ENCODE data around the gene TAS2R14. TPM values are rescaled to one million over a fixed set of nuclear protein-coding genes. Genes with fewer than 3 reads are reported as not detected.

TAS2R14 gene
- total and polyA plus RNA-seq, 2 of the 13 experiments (the other 11 are each of a cell fraction or from before 2014, with no cell fraction given): 1.1 to 2.3 TPM

- ATAC-seq (no peak), FAIRE-seq (no peak), DNase-seq (ENCODE audit: low spot score) (no peak)
- BruUV-seq (replicated peaks): no TSS peak
- Histone ChIP-seq H3K36me3 (replicated peaks in 1 of 2; ENCODE audit: control insufficient read depth in 1 of 2, insufficient read depth in 2 of 2, low read length in 2 of 2) (peaks cover 0 to under 1% of the 10 kb centered on the region in 2 experiments; a peak in 1 of 5 replicates), H3K79me2 (ENCODE audit: insufficient read depth, low read length) (no peaks in the 10 kb centered on the region), H2AFZ (ENCODE audit: low read length) (no peak overlapping the region), H3K27ac (ENCODE audit: extremely low read length, insufficient read depth, low read length) (no peak overlapping the region), H3K9me3 (ENCODE audit: low read length) (no peaks in the 10 kb centered on the region), H4K20me1 (ENCODE audit: insufficient read depth, low read length) (no peaks in the 10 kb centered on the region), H3K27me3 (ENCODE audit: control insufficient read depth in 1 of 2, insufficient read depth in 2 of 2, low read length in 2 of 2) (no peaks in the 10 kb centered on the region), H3K4me3 (replicated peaks in 1 of 3; ENCODE audit: insufficient read depth in 1 of 3, low read depth in 2 of 3, low read length in 3 of 3) (no peak overlapping the region), H3K4me2 (ENCODE audit: low read depth, low read length) (no peak overlapping the region), H3K4me1 (ENCODE audit: insufficient read depth, low read length) (peaks cover 68% of the 10 kb centered on the region), H3K9ac (ENCODE audit: insufficient read depth, low read depth, low read length) (no peak overlapping the region)
- TF ChIP-seq PHF21A (CRISPR knock-in tag; IDR thresholded peaks at IDR 0.05) (no peak), ZNF616 (CRISPR knock-in tag; IDR thresholded peaks at IDR 0.05; ENCODE audit: low read depth) (no peak), ZUFSP (CRISPR knock-in tag; IDR thresholded peaks at IDR 0.05; ENCODE audit: borderline replicate concordance) (no peak), ATF7 (IDR thresholded peaks at IDR 0.05) (peak; percentile 89), ATF7 (CRISPR knock-in tag; IDR thresholded peaks at IDR 0.05) (no peak)
- ChIA-PET CTCF (ENCODE audit: low intra/inter-chr PET ratio, low total read pairs) (no interaction called here), POLR2A (no interaction called here)
- in situ Hi-C loops (cut with HindIII; ENCODE audit: extremely low pct_ligation_motif_present, low pct_unique_long_range_greater_than_20kb) (no loop called here), intact Hi-C loops (cut with micrococcal nuclease; ENCODE audit: unreplicated experiment) (no loop called here)
Measured at GRCh38 chr12:10889226-10889625, 49.8 kb downstream of the TAS2R14 start.

Other genes with a start within 250 kb of the TAS2R14 start
- 62.6 and 77.5 TPM in 2 replicates for gene YBX3, start 215.9 kb downstream of the TAS2R14 start, total RNA-seq (2016; rRNA removed; fragmentation: Illumina TruSeq; extraction: Trizol)
- 99.6 and 107 TPM in 2 replicates for gene YBX3, start 215.9 kb downstream of the TAS2R14 start, polyA plus RNA-seq (2011; rRNA removed)
- gene TAS2R7, start 136.6 kb downstream of the TAS2R14 start, total RNA-seq (2016; rRNA removed; fragmentation: Illumina TruSeq; extraction: Trizol): not detected in 2 replicates
- gene TAS2R7, start 136.6 kb downstream of the TAS2R14 start, polyA plus RNA-seq (2011; rRNA removed): not detected in 2 replicates
- gene TAS2R8, start 132.0 kb downstream of the TAS2R14 start, total RNA-seq (2016; rRNA removed; fragmentation: Illumina TruSeq; extraction: Trizol): 0.09 TPM in 1 of 2 replicates, not detected in the other
- not detected in 2 replicates for gene TAS2R8, start 132.0 kb downstream of the TAS2R14 start, polyA plus RNA-seq (2011; rRNA removed)
- 0.11 TPM in 1 of 2 replicates, not detected in the other for gene TAS2R9, start 129.1 kb downstream of the TAS2R14 start, total RNA-seq (2016; rRNA removed; fragmentation: Illumina TruSeq; extraction: Trizol)
- gene TAS2R9, start 129.1 kb downstream of the TAS2R14 start, polyA plus RNA-seq (2011; rRNA removed): not detected in 2 replicates
- gene TAS2R10, start 112.9 kb downstream of the TAS2R14 start, total RNA-seq (2016; rRNA removed; fragmentation: Illumina TruSeq; extraction: Trizol): 1.00 TPM in 1 of 2 replicates, not detected in the other
- gene TAS2R10, start 112.9 kb downstream of the TAS2R14 start, polyA plus RNA-seq (2011; rRNA removed): 0.98 and 1.1 TPM in 2 replicates
- gene PRR4, start 89.8 kb downstream of the TAS2R14 start, total RNA-seq (2016; rRNA removed; fragmentation: Illumina TruSeq; extraction: Trizol): 1.2 and 2.3 TPM in 2 replicates
- gene PRR4, start 89.8 kb downstream of the TAS2R14 start, polyA plus RNA-seq (2011; rRNA removed): 5.4 and 6.0 TPM in 2 replicates
- 5.5 and 18.8 TPM in 2 replicates for gene PRH1, start 55.0 kb downstream of the TAS2R14 start, total RNA-seq (2016; rRNA removed; fragmentation: Illumina TruSeq; extraction: Trizol)
- 5.3 and 6.4 TPM in 2 replicates for gene PRH1, start 55.0 kb downstream of the TAS2R14 start, polyA plus RNA-seq (2011; rRNA removed)
- 0.46 and 1.3 TPM in 2 replicates for gene TAS2R13, start 29.7 kb downstream of the TAS2R14 start, total RNA-seq (2016; rRNA removed; fragmentation: Illumina TruSeq; extraction: Trizol)
- 0.27 and 0.33 TPM in 2 replicates for gene TAS2R13, start 29.7 kb downstream of the TAS2R14 start, polyA plus RNA-seq (2011; rRNA removed)
- 0.24 TPM in 1 of 2 replicates, not detected in the other for gene PRH2, start 10.0 kb downstream of the TAS2R14 start, total RNA-seq (2016; rRNA removed; fragmentation: Illumina TruSeq; extraction: Trizol)
- 0.48 and 1.3 TPM in 2 replicates for gene PRH2, start 10.0 kb downstream of the TAS2R14 start, polyA plus RNA-seq (2011; rRNA removed)
- gene TAS2R50, start 47.6 kb upstream of the TAS2R14 start, total RNA-seq (2016; rRNA removed; fragmentation: Illumina TruSeq; extraction: Trizol): 0.28 and 2.2 TPM in 2 replicates
- 0.17 and 0.46 TPM in 2 replicates for gene TAS2R50, start 47.6 kb upstream of the TAS2R14 start, polyA plus RNA-seq (2011; rRNA removed)
- 0.48 and 2.9 TPM in 2 replicates for gene TAS2R20, start 59.0 kb upstream of the TAS2R14 start, total RNA-seq (2016; rRNA removed; fragmentation: Illumina TruSeq; extraction: Trizol)
- gene TAS2R20, start 59.0 kb upstream of the TAS2R14 start, polyA plus RNA-seq (2011; rRNA removed): 0.54 and 0.57 TPM in 2 replicates
- 0.88 and 5.3 TPM in 2 replicates for gene TAS2R19, start 83.4 kb upstream of the TAS2R14 start, total RNA-seq (2016; rRNA removed; fragmentation: Illumina TruSeq; extraction: Trizol)
- 0.30 and 0.62 TPM in 2 replicates for gene TAS2R19, start 83.4 kb upstream of the TAS2R14 start, polyA plus RNA-seq (2011; rRNA removed)
- 1.0 and 6.5 TPM in 2 replicates for gene TAS2R31, start 92.1 kb upstream of the TAS2R14 start, total RNA-seq (2016; rRNA removed; fragmentation: Illumina TruSeq; extraction: Trizol)
- 0.60 and 0.96 TPM in 2 replicates for gene TAS2R31, start 92.1 kb upstream of the TAS2R14 start, polyA plus RNA-seq (2011; rRNA removed)
- 0.22 and 3.5 TPM in 2 replicates for gene TAS2R46, start 123.0 kb upstream of the TAS2R14 start, total RNA-seq (2016; rRNA removed; fragmentation: Illumina TruSeq; extraction: Trizol)
- gene TAS2R46, start 123.0 kb upstream of the TAS2R14 start, polyA plus RNA-seq (2011; rRNA removed): 0.16 and 0.22 TPM in 2 replicates
- gene TAS2R43, start 153.1 kb upstream of the TAS2R14 start, total RNA-seq (2016; rRNA removed; fragmentation: Illumina TruSeq; extraction: Trizol): 1.7 TPM in 1 of 2 replicates, not detected in the other
- 0.15 TPM in 1 of 2 replicates, not detected in the other for gene TAS2R43, start 153.1 kb upstream of the TAS2R14 start, polyA plus RNA-seq (2011; rRNA removed)
- 0.72 and 5.2 TPM in 2 replicates for gene TAS2R30, start 195.4 kb upstream of the TAS2R14 start, total RNA-seq (2016; rRNA removed; fragmentation: Illumina TruSeq; extraction: Trizol)
- gene TAS2R30, start 195.4 kb upstream of the TAS2R14 start, polyA plus RNA-seq (2011; rRNA removed): 0.29 and 0.42 TPM in 2 replicates
- gene SMIM10L1, start 231.9 kb upstream of the TAS2R14 start, total RNA-seq (2016; rRNA removed; fragmentation: Illumina TruSeq; extraction: Trizol): 11.8 and 12.5 TPM in 2 replicates
- 3.7 and 4.2 TPM in 2 replicates for gene SMIM10L1, start 231.9 kb upstream of the TAS2R14 start, polyA plus RNA-seq (2011; rRNA removed)
- not detected in 2 replicates for gene TAS2R42, start 247.7 kb upstream of the TAS2R14 start, total RNA-seq (2016; rRNA removed; fragmentation: Illumina TruSeq; extraction: Trizol)
- not detected in 2 replicates for gene TAS2R42, start 247.7 kb upstream of the TAS2R14 start, polyA plus RNA-seq (2011; rRNA removed)